Subcutaneous abdominal adipose tissue (tissue), 5 donors: ENCODE measurements around the gene DCAF11.

Experiments
- H3K27ac ChIP-seq: one replicate; pipeline ENCODE4 v1.7.0; 2013; ENCODE audit warnings: low read depth, mild to moderate bottlenecking, inconsistent platforms, low read length, moderate library complexity
- H3K27me3 ChIP-seq, 5 donors: one replicate each; pipeline ENCODE4 v1.7.0; 2013; ENCODE audit warnings: low read length in 5 of 5, inconsistent platforms in 1 of 5; ENCODE audit not compliant: control insufficient read depth in 5 of 5, insufficient read depth in 4 of 5
- H3K36me3 ChIP-seq, 5 donors: one replicate each; pipeline ENCODE4 v1.7.0; 2013; ENCODE audit warnings: low read length in 5 of 5; ENCODE audit not compliant: control insufficient read depth in 5 of 5, insufficient read depth in 5 of 5
- H3K4me1 ChIP-seq, 5 donors: one replicate each; pipeline ENCODE4 v1.7.0; 2013; ENCODE audit warnings: low read length in 5 of 5, mild to moderate bottlenecking in 3 of 5, moderate library complexity in 1 of 5; ENCODE audit not compliant: control insufficient read depth in 5 of 5, insufficient read depth in 5 of 5
- H3K4me3 ChIP-seq, 5 donors: one replicate each; pipeline ENCODE4 v1.7.0; 2013; ENCODE audit warnings: low read length in 5 of 5, low read depth in 1 of 5
- H3K9ac ChIP-seq, 5 donors: one replicate each; pipeline ENCODE4 v1.7.0; 2013; ENCODE audit warnings: low read length in 5 of 5, mild to moderate bottlenecking in 4 of 5, moderate library complexity in 3 of 5
- H3K9me3 ChIP-seq, 5 donors: one replicate each; pipeline ENCODE4 v1.7.0; 2013; ENCODE audit warnings: low read length in 5 of 5; ENCODE audit not compliant: control insufficient read depth in 5 of 5
- donor health status: healthy.
- donor health status: healthy.
- donor health status: healthy.
- donor health status: healthy.
- donor health status: healthy.

Gene DCAF11

GRCh38 chr14:24106672-24107271, 7.8 kb upstream of the DCAF11 start:
- Histone ChIP-seq H3K4me1 (peaks cover 3 to 24% (median 16%) of the 10 kb centered on the region in 5 donors), H3K4me3 (no peak overlapping the region), H3K27me3 (no peaks in the 10 kb centered on the region), H3K9ac (no peak overlapping the region), H3K36me3 (peaks cover 0 to 25% (median 14%) of the 10 kb centered on the region in 5 donors), H3K9me3 (no peaks in the 10 kb centered on the region), H3K27ac (no peak overlapping the region)

DNA sequence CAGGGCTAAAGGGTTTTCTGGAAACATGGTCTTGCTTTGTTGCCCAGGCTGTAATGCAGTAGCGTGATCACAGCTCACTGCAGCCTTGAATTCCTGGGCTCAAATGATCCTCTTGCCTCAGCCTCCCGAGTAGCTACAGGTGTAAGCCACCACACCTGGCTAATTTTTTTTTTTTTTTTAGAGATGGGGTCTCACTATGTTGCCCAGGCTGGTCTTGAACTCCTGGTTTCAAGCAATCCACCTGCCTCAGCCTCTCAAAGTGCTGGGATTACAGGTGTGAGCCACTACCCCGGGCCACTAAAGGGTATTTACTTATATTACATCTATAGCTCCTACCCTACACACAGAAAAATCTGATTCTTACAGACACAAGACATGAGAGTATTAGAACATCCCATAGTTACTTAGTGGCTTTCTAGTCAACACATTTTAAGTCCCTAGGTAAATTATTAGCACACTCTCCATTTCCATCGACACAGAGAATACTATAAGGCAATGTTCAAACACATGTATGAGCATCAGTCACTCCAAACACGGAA, 6.2 kb upstream of the DCAF11 start:
- H3K9ac ChIP-seq, result no peak overlapping the region
- H3K4me1 ChIP-seq, result peaks cover 3 to 27% (median 9%) of the 10 kb centered on the region in 5 donors
- no peak overlapping the region for H3K27ac ChIP-seq

DNA sequence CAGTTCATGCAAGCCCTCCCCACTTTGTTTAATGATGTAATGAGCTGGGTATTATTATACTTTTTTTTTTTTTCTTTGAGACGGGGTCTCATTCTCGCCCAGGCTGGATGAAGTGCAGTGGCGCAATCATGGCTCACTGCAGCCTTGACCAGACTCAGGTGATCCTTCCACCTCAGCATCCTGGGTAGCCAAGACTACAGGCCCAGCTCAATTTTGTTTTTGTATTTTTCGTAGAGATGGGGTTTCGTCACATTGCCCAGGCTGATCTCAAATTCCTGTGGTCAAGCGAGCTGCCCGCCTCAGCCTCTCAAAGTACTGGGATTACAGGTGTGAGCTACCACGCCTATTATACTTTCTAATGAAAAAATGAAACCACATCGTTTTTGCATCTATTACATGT, 4.5 kb upstream of the DCAF11 start:
- peaks cover 3 to 33% (median 19%) of the 10 kb centered on the region in 5 donors for H3K4me1 ChIP-seq
- peak overlapping the region; percentile 29 for H3K27ac ChIP-seq
- H3K9ac ChIP-seq, result no peak overlapping the region
- no peak overlapping the region for H3K4me3 ChIP-seq
- no peaks in the 10 kb centered on the region for H3K36me3 ChIP-seq
- H3K9me3 ChIP-seq, result no peaks in the 10 kb centered on the region
- no peaks in the 10 kb centered on the region for H3K27me3 ChIP-seq

More for the DNA sequence above, 6.2 kb upstream of the DCAF11 start:
- peaks cover 0 to 13% (median 6%) of the 10 kb centered on the region in 5 donors for H3K36me3 ChIP-seq
- H3K9me3 ChIP-seq, result no peaks in the 10 kb centered on the region
- no peak overlapping the region for H3K4me3 ChIP-seq
- H3K27me3 ChIP-seq, result no peaks in the 10 kb centered on the region

GRCh38 chr14:24110523-24110922, 4.1 kb upstream of the DCAF11 start:
- H3K9me3 ChIP-seq, result no peaks in the 10 kb centered on the region
- H3K36me3 ChIP-seq, result no peaks in the 10 kb centered on the region
- H3K27ac ChIP-seq, result peak overlapping the region; percentile 29
- no peaks in the 10 kb centered on the region for H3K27me3 ChIP-seq
- no peak overlapping the region for H3K9ac ChIP-seq
- H3K4me1 ChIP-seq, result peaks cover 4 to 37% (median 23%) of the 10 kb centered on the region in 5 donors
- H3K4me3 ChIP-seq, result no peak overlapping the region

DNA sequence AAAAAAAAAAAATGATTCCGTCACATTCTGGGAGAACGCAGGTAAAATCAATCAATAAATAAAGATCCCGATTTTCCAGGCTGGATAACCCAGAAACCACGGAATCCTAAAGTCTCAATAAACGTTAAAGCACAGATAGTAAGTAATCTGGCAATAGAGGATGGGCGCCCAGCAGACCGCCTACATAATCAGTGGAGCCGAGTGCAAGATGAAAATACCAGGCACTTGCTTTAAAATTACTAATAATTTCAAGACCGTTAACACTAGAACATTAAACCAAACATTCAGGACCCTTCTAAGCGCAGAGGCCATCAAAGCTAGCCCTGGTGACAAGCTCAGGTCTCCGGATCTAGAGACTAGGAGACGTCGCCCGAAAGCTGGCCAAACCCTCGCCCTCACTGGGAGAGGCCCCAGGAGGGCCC, 1.2 kb upstream of the DCAF11 start:
- peak overlapping the region; percentile 90 to 96 (median 94) for H3K4me3 ChIP-seq
- no peaks in the 10 kb centered on the region for H3K27me3 ChIP-seq
- H3K4me1 ChIP-seq, result peaks cover 7 to 51% (median 34%) of the 10 kb centered on the region in 5 donors
- H3K36me3 ChIP-seq, result peaks cover 0 to 15% (median 12%) of the 10 kb centered on the region in 5 donors
- H3K27ac ChIP-seq, result peak overlapping the region; percentile 99
- peak overlapping the region; percentile 88 to 96 (median 93) for H3K9ac ChIP-seq
- H3K9me3 ChIP-seq, result no peaks in the 10 kb centered on the region

GRCh38 chr14:24113801-24114531, 611 bp upstream of the DCAF11 start:
- peak overlapping the region; percentile 88 to 96 (median 93) for H3K9ac ChIP-seq
- peak overlapping the region; percentile 99 for H3K27ac ChIP-seq
- H3K27me3 ChIP-seq, result no peaks in the 10 kb centered on the region
- H3K4me3 ChIP-seq, result peak overlapping the region; percentile 90 to 96 (median 94)
- H3K4me1 ChIP-seq, result peaks cover 4 to 47% (median 32%) of the 10 kb centered on the region in 5 donors
- peaks cover 0 to 21% (median 18%) of the 10 kb centered on the region in 5 donors for H3K36me3 ChIP-seq
- H3K9me3 ChIP-seq, result no peaks in the 10 kb centered on the region

DNA sequence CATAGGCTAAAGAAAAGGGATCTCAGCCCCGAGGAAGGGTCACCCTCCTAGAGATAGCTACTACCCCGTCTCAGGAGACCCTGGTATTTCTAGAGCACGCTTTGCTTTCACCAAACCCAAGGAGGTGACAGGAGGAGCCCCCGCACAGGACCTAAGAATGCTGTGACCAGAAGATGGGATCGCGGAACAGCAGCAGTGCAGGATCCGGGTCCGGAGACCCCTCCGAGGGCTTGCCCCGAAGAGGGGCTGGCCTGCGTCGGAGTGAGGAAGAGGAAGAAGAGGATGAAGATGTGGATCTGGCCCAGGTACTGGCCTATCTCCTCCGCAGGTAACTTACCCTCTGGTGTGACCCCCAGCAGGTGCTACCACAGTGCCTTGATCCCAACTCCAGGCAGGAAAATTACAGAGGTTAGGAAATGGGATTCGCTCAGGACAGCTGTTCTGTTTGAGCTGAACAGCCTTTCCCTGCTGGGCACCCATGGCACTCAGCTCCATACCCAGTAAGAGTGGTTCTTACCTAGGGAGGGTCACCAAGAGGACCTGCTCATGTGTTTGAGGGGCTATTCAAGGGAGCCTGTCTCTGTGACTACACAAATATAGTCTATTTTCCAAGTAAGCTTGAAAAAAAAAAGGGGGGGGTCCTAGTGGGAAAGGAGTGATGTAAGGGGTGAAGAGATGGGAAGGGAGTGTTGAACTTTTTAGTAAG, 998 bp downstream of the DCAF11 start:
- Histone ChIP-seq H3K27me3 (no peaks in the 10 kb centered on the region), H3K9ac (peak overlapping the region; percentile 41 to 96 (median 88)), H3K4me1 (peaks cover 4 to 39% (median 29%) of the 10 kb centered on the region in 5 donors), H3K9me3 (no peaks in the 10 kb centered on the region), H3K36me3 (peaks cover 0 to 35% (median 30%) of the 10 kb centered on the region in 5 donors), H3K27ac (peak overlapping the region; percentile 99), H3K4me3 (peak overlapping the region; percentile 90 to 96 (median 94))

DNA sequence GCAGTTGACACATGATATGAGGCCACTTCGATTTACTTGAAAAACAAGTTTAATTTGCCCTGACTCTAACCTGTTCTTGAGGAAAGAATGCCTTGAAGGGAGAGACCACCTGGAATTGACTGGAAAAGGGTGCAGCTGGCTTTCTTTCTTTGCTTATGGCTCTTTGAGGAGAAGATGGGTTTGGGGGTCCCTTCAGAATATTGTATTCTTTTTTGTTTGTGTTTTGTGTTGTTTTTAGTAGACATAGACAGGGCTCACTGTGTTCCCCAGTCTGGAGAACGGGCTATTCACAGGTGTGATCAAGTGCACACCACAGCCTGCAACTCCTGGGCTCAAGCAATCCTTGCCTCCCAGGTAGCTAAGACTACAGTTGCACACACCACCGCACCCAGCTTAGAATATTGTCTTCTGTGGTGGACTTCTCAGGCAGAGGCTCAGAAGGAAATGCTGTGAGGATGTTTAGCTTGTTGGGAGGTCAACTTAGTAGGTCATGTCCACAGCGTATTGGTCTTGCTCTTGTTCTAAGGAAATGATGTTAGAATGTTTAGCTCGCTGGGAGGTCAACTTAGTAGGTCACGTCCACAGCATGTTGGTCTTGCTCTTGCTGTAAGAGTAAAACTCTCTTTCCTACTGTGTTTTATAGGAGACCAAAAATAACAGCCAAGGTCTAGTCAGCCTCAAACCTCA, 1.7 kb downstream of the DCAF11 start:
- H3K27me3 ChIP-seq, result no peaks in the 10 kb centered on the region
- H3K4me1 ChIP-seq, result peaks cover 4 to 33% (median 27%) of the 10 kb centered on the region in 5 donors
- H3K9ac ChIP-seq, result peak overlapping the region in 1 of 5 donors; percentile 88
- H3K36me3 ChIP-seq, result peaks cover 0 to 42% (median 37%) of the 10 kb centered on the region in 5 donors
- no peak overlapping the region for H3K27ac ChIP-seq
- H3K9me3 ChIP-seq, result no peaks in the 10 kb centered on the region
- peak overlapping the region in 4 of 5 donors; percentile 22 to 96 (median 92) for H3K4me3 ChIP-seq

DNA sequence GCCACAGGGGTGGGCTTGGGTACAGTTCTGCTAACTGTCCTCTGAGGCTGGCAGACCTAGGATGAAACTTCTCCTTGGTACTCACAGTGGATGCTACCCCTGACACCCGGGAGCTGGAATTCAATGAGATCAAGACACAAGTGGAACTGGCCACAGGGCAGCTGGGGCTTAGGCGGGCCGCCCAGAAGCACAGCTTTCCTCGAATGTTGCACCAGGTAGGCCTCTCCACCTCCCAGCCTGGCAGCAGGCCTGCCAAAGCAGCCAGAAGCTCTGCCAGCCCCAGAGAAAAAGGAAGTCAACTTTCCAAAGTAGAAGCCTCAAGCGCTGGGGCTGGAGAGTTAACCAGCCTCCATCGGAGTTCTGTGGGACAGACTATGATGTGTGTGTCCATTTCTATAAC, 2.6 kb downstream of the DCAF11 start:
- H3K4me3 ChIP-seq, result no peak overlapping the region

More for the DNA sequence above, 2.6 kb downstream of the DCAF11 start:
- Histone ChIP-seq H3K9me3 (no peaks in the 10 kb centered on the region), H3K27me3 (no peaks in the 10 kb centered on the region), H3K36me3 (peaks cover 0 to 51% (median 44%) of the 10 kb centered on the region in 5 donors), H3K9ac (no peak overlapping the region), H3K27ac (no peak overlapping the region), H3K4me1 (peaks cover 4 to 33% (median 27%) of the 10 kb centered on the region in 5 donors)
